ENCODE measurements around the gene TTN.
A peak's percentile ranks its signal among the peaks of the same experiment; 100 is the strongest.

Gene TTN

GRCh38 chr2:178761759-178762371 lies 45.4 kb downstream of the TTN start:
- no peaks in the 10 kb centered on the region for H4K20me1 ChIP-seq (ENCODE audit: insufficient read depth, low read length)
- TF ChIP-seq EZH2phosphoT487 (IDR thresholded peaks at IDR 0.05; ENCODE audit: low read depth) (no peak), CTCF (IDR thresholded peaks at IDR 0.05; ENCODE audit: low read depth, low read length) (peak; percentile 85)
- H3K4me1 ChIP-seq (ENCODE audit: low read length), result 0 out of 2 replicates have a peak, but pooled peaks cover 3% of the 10 kb centered on the region
- H3K27me3 ChIP-seq (ENCODE audit: low read depth, low read length), result no peaks in the 10 kb centered on the region
- no peak overlapping the region for H3K9ac ChIP-seq (ENCODE audit: low read length)
- no peaks in the 10 kb centered on the region for H3K9me3 ChIP-seq (ENCODE audit: insufficient read depth, low read length)
- H3K79me2 ChIP-seq (ENCODE audit: low read length), result no peaks in the 10 kb centered on the region
- no peak overlapping the region for H3K27ac ChIP-seq (ENCODE audit: low read length)
- no peak overlapping the region for H2AFZ ChIP-seq (ENCODE audit: low read depth, low read length)
- H3K4me3 ChIP-seq (ENCODE audit: low read length), result 0 out of 2 replicates have a peak overlapping the region, but pooled peaks have one; percentile 15
- H3K36me3 ChIP-seq (replicated peaks; ENCODE audit: low read depth, low read length), result no peaks in the 10 kb centered on the region
- peak overlapping the region; percentile 55 for H3K4me2 ChIP-seq (ENCODE audit: low read length)

- H3K36me3 ChIP-seq (replicated peaks; ENCODE audit: low read depth, low read length), result no peaks in the 10 kb centered on the region
- no peak overlapping the region for H3K4me2 ChIP-seq (ENCODE audit: low read length)
- no peak overlapping the region for H3K27ac ChIP-seq (ENCODE audit: low read length)
Measured at GRCh38 chr2:178756843-178757242, 50.4 kb downstream of the TTN start.

GRCh38 chr2:178756343-178756742 lies 50.9 kb downstream of the TTN start:
- H3K27ac ChIP-seq (ENCODE audit: low read length), result no peak overlapping the region
- no peak overlapping the region for H2AFZ ChIP-seq (ENCODE audit: low read depth, low read length)
- H3K4me2 ChIP-seq (ENCODE audit: low read length), result no peak overlapping the region

More at GRCh38 chr2:178756843-178757242, 50.4 kb downstream of the TTN start:
- no peak overlapping the region for H2AFZ ChIP-seq (ENCODE audit: low read depth, low read length)
- no peak overlapping the region for H3K9ac ChIP-seq (ENCODE audit: low read length)
- H3K27me3 ChIP-seq (ENCODE audit: low read depth, low read length), result no peaks in the 10 kb centered on the region
- H3K4me3 ChIP-seq (ENCODE audit: low read length), result no peak overlapping the region
- H4K20me1 ChIP-seq (ENCODE audit: insufficient read depth, low read length), result no peaks in the 10 kb centered on the region
- H3K4me1 ChIP-seq (ENCODE audit: low read length), result 0 out of 2 replicates have a peak, but pooled peaks cover under 1% of the 10 kb centered on the region
- H3K9me3 ChIP-seq (ENCODE audit: insufficient read depth, low read length), result no peaks in the 10 kb centered on the region
- H3K79me2 ChIP-seq (ENCODE audit: low read length), result no peaks in the 10 kb centered on the region
- TF ChIP-seq CTCF (IDR thresholded peaks at IDR 0.05; ENCODE audit: low read depth, low read length) (no peak), EZH2phosphoT487 (IDR thresholded peaks at IDR 0.05; ENCODE audit: low read depth) (no peak)

GRCh38 chr2:178747767-178748166 lies 59.5 kb downstream of the TTN start:
- Histone ChIP-seq H3K4me1 (ENCODE audit: low read length) (peaks cover 8% of the 10 kb centered on the region), H3K4me2 (ENCODE audit: low read length) (no peak overlapping the region), H3K79me2 (ENCODE audit: low read length) (no peaks in the 10 kb centered on the region), H3K4me3 (ENCODE audit: low read length) (no peak overlapping the region), H2AFZ (ENCODE audit: low read depth, low read length) (no peak overlapping the region), H3K36me3 (replicated peaks; ENCODE audit: low read depth, low read length) (no peaks in the 10 kb centered on the region), H3K27me3 (ENCODE audit: low read depth, low read length) (no peaks in the 10 kb centered on the region), H3K9me3 (ENCODE audit: insufficient read depth, low read length) (no peaks in the 10 kb centered on the region), H3K9ac (ENCODE audit: low read length) (no peak overlapping the region), H4K20me1 (ENCODE audit: insufficient read depth, low read length) (no peaks in the 10 kb centered on the region), H3K27ac (ENCODE audit: low read length) (no peak overlapping the region)
- TF ChIP-seq CTCF (IDR thresholded peaks at IDR 0.05; ENCODE audit: low read depth, low read length), result no peak

More at GRCh38 chr2:178756343-178756742, 50.9 kb downstream of the TTN start:
- no peak overlapping the region for H3K4me3 ChIP-seq (ENCODE audit: low read length)
- no peak for TF ChIP-seq CTCF (IDR thresholded peaks at IDR 0.05; ENCODE audit: low read depth, low read length)
- no peak for TF ChIP-seq EZH2phosphoT487 (IDR thresholded peaks at IDR 0.05; ENCODE audit: low read depth)
- H3K36me3 ChIP-seq (replicated peaks; ENCODE audit: low read depth, low read length), result no peaks in the 10 kb centered on the region
- H3K9ac ChIP-seq (ENCODE audit: low read length), result no peak overlapping the region
- H3K27me3 ChIP-seq (ENCODE audit: low read depth, low read length), result no peaks in the 10 kb centered on the region
- H3K4me1 ChIP-seq (ENCODE audit: low read length), result no peaks in the 10 kb centered on the region
- H3K79me2 ChIP-seq (ENCODE audit: low read length), result no peaks in the 10 kb centered on the region
- no peaks in the 10 kb centered on the region for H3K9me3 ChIP-seq (ENCODE audit: insufficient read depth, low read length)
- H4K20me1 ChIP-seq (ENCODE audit: insufficient read depth, low read length), result no peaks in the 10 kb centered on the region

Measured in OCI-LY3 (cell line).